OCI-LY1 (cell line): ENCODE measurements around the gene FAIM2.

ENCODE experiments used
- H2AFZ ChIP-seq: fragments of 200-600 bp; sonication (generic), shearing (Covaris generic); 2 replicates; pipeline ENCODE4 v1.6.0; 2014; ENCODE audit warnings: antibody characterized with exemption, mild to moderate bottlenecking, low read length
- H3F3A ChIP-seq: fragments of 200-600 bp; sonication (generic), shearing (Covaris generic); 2 replicates; pipeline ENCODE4 v1.6.0; 2014; ENCODE audit warnings: mild to moderate bottlenecking, antibody characterized with exemption, low read length, moderate library complexity; ENCODE audit not compliant: insufficient read depth
- H3K27ac ChIP-seq: fragments of 200-600 bp; sonication (generic); 2 replicates; pipeline ENCODE4 v1.5.1; 2014; ENCODE audit warnings: low read length, mixed run types, mild to moderate bottlenecking, low read depth; ENCODE audit not compliant: poor library complexity, severe bottlenecking
- H3K27me3 ChIP-seq: fragments of 200-600 bp; sonication (generic); 2 replicates; pipeline ENCODE4 v1.6.0; 2014; ENCODE audit warnings: antibody characterized with exemption, mild to moderate bottlenecking, low read length, moderate library complexity; ENCODE audit not compliant: insufficient read depth
- H3K36me3 ChIP-seq: fragments of 200-600 bp; sonication (generic); 2 replicates; pipeline ENCODE4 v1.6.1; 2014; ENCODE audit warnings: mild to moderate bottlenecking, antibody characterized with exemption, low read length, moderate library complexity, mixed read lengths; ENCODE audit not compliant: insufficient read depth
- H3K4me1 ChIP-seq: fragments of 200-600 bp; sonication (generic); 2 replicates; pipeline ENCODE4 v1.5.1; 2014; ENCODE audit warnings: mild to moderate bottlenecking, low read length, moderate library complexity; ENCODE audit not compliant: insufficient read depth, severe bottlenecking
- H3K4me2 ChIP-seq: fragments of 200-600 bp; sonication (generic), shearing (Covaris generic); 2 replicates; pipeline ENCODE4 v1.6.1; 2014; ENCODE audit warnings: low read length
- H3K4me3 ChIP-seq: fragments of 200-600 bp; sonication (generic); 2 replicates; pipeline ENCODE4 v1.5.1; 2014; ENCODE audit warnings: low read length, low read depth, mild to moderate bottlenecking, mixed read lengths; ENCODE audit not compliant: poor library complexity, severe bottlenecking
- H3K79me2 ChIP-seq: fragments of 200-600 bp; shearing (Covaris generic); 2 replicates; pipeline ENCODE4 v1.6.1; 2016; ENCODE audit warnings: mixed run types, low read length, mixed read lengths; ENCODE audit not compliant: insufficient read depth
- H3K9ac ChIP-seq: fragments of 200-600 bp; sonication (generic), shearing (Covaris generic); 2 replicates; pipeline ENCODE4 v1.6.1; 2014; ENCODE audit warnings: mild to moderate bottlenecking, low read length, mixed read lengths
- H3K9me2 ChIP-seq: fragments of 200-600 bp; sonication (generic), shearing (Covaris generic); 2 replicates; pipeline ENCODE4 v1.6.1; 2014; ENCODE audit warnings: low read depth, mild to moderate bottlenecking, low read length, mixed read lengths
- H3K9me3 ChIP-seq: fragments of 200-600 bp; shearing (Covaris generic); 2 replicates; pipeline ENCODE4 v1.6.1; 2014; ENCODE audit warnings: low read length, mixed read lengths
- H4K20me1 ChIP-seq: fragments of 200-600 bp; sonication (generic), shearing (Covaris generic); 2 replicates; pipeline ENCODE4 v1.6.0; 2016; ENCODE audit warnings: mild to moderate bottlenecking, low read length; ENCODE audit not compliant: insufficient read depth
- EZH2 ChIP-seq: fragments of 200-600 bp; sonication (generic), shearing (Covaris generic); IDR thresholded peaks from 2 replicates; pipeline ENCODE4 v1.8.0; 2017; ENCODE audit warnings: borderline replicate concordance, mixed run types, mild to moderate bottlenecking, antibody characterized with exemption, low read length, moderate library complexity, mixed read lengths
- TF ChIP-seq, protein P1 (sequence below): fragments of 200-600 bp; sonication (generic), shearing (Covaris generic); IDR thresholded peaks from 2 replicates; pipeline ENCODE4 v1.5.1; 2017; ENCODE audit warnings: mild to moderate bottlenecking, antibody characterized with exemption, low read length, moderate library complexity, mixed read lengths

FAIM2 gene

GRCh38 chr12:49901026-49901425 lies 2.7 kb downstream of the FAIM2 start:
- H3K4me3 ChIP-seq = no peak overlapping the region
- H3K27ac ChIP-seq = no peak overlapping the region
- H3K36me3 ChIP-seq = no peaks in the 10 kb centered on the region
- H3K79me2 ChIP-seq = no peaks in the 10 kb centered on the region
- TF ChIP-seq, protein P1, sequence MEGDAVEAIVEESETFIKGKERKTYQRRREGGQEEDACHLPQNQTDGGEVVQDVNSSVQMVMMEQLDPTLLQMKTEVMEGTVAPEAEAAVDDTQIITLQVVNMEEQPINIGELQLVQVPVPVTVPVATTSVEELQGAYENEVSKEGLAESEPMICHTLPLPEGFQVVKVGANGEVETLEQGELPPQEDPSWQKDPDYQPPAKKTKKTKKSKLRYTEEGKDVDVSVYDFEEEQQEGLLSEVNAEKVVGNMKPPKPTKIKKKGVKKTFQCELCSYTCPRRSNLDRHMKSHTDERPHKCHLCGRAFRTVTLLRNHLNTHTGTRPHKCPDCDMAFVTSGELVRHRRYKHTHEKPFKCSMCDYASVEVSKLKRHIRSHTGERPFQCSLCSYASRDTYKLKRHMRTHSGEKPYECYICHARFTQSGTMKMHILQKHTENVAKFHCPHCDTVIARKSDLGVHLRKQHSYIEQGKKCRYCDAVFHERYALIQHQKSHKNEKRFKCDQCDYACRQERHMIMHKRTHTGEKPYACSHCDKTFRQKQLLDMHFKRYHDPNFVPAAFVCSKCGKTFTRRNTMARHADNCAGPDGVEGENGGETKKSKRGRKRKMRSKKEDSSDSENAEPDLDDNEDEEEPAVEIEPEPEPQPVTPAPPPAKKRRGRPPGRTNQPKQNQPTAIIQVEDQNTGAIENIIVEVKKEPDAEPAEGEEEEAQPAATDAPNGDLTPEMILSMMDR = no peak
- no peak for TF ChIP-seq EZH2
- no peak overlapping the region for H3K9ac ChIP-seq
- no peak overlapping the region for H3K4me2 ChIP-seq
- H2AFZ ChIP-seq = no peak overlapping the region
- H3K9me2 ChIP-seq = no peaks in the 10 kb centered on the region
- no peaks in the 10 kb centered on the region for H4K20me1 ChIP-seq
- H3F3A ChIP-seq = no peaks in the 10 kb centered on the region
- H3K9me3 ChIP-seq = no peaks in the 10 kb centered on the region
- H3K27me3 ChIP-seq = peaks cover 4% of the 10 kb centered on the region; the same call in 1 of the 2 replicates
- no peaks in the 10 kb centered on the region for H3K4me1 ChIP-seq

- no peak overlapping the region for H3K9ac ChIP-seq
Measured at GRCh38 chr12:49900371-49900770, 3.3 kb downstream of the FAIM2 start.

DNA sequence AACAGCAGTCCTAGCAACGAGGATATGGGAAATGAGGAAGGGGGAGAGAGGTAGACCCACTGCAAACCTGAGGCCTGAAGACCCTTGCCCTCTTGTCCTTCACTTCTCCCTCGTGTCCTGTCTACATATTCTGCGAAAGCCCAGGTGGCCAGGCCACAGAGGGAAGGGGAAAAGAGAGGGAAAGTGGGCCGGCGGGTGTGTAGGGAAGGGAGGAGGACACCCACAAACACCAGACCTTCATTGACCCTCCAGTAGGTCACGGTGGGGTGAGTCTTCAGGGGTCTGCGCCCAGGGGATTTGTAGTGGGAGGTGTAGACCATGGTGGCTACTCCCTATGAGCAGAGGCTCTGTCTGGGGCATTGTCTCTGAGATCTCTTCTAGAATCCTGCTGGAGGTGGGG lies 3.8 kb downstream of the FAIM2 start:
- Histone ChIP-seq H3K9me3 (no peaks in the 10 kb centered on the region), H3K4me1 (no peaks in the 10 kb centered on the region), H3K27me3 (peaks cover 4% of the 10 kb centered on the region; the same call in 1 of the 2 replicates), H3K36me3 (no peaks in the 10 kb centered on the region), H4K20me1 (no peaks in the 10 kb centered on the region), H3K27ac (no peak overlapping the region), H3F3A (no peaks in the 10 kb centered on the region), H3K9ac (no peak overlapping the region), H3K79me2 (no peaks in the 10 kb centered on the region), H2AFZ (no peak overlapping the region), H3K4me3 (no peak overlapping the region), H3K4me2 (no peak overlapping the region), H3K9me2 (no peaks in the 10 kb centered on the region)
- TF ChIP-seq, protein P1 = no peak
- no peak for TF ChIP-seq EZH2

More at GRCh38 chr12:49900371-49900770, 3.3 kb downstream of the FAIM2 start:
- Histone ChIP-seq H3K4me2 (no peak overlapping the region), H3K79me2 (no peaks in the 10 kb centered on the region), H2AFZ (no peak overlapping the region), H3K27me3 (peaks cover 4% of the 10 kb centered on the region; the same call in 1 of the 2 replicates), H4K20me1 (no peaks in the 10 kb centered on the region), H3K9me2 (no peaks in the 10 kb centered on the region), H3K27ac (no peak overlapping the region), H3F3A (no peaks in the 10 kb centered on the region), H3K4me3 (no peak overlapping the region), H3K9me3 (no peaks in the 10 kb centered on the region), H3K36me3 (no peaks in the 10 kb centered on the region), H3K4me1 (no peaks in the 10 kb centered on the region)
- TF ChIP-seq, protein P1 = no peak
- no peak for TF ChIP-seq EZH2
